Lung (tissue), 12 donors: ENCODE results near the gene BBX. TPM values are rescaled to one million over a fixed set of nuclear protein-coding genes. Genes with fewer than 3 reads are reported as not detected.
A peak's percentile ranks its signal among the peaks of the same experiment; 100 is the strongest.

ENCODE experiments used
- ATAC-seq: fragments of 200-7000 bp; cut with Tn5 transposase; one replicate; pipeline ENCODE4 v1.9.1; 2020; ENCODE audit warnings: moderate number of reproducible peaks; ENCODE audit not compliant: insufficient read depth, low FRiP score
- DNase-seq, 3 donors: peaks; one replicate each; pipeline ENCODE4 v3.0.0-alpha.2; 2013 to 2017
- H3K27ac ChIP-seq, 2 donors: one replicate each; pipeline ENCODE4 v1.5.1; 2013; ENCODE audit warnings: mild to moderate bottlenecking in 2 of 2, moderate library complexity in 2 of 2, control low read depth in 1 of 2, inconsistent platforms in 1 of 2, low read depth in 1 of 2, low read length in 1 of 2
- H3K27me3 ChIP-seq, 3 donors: one replicate each; pipeline ENCODE4 v1.5.1; 2013; ENCODE audit warnings: low read length in 2 of 3; ENCODE audit not compliant: control insufficient read depth in 3 of 3, insufficient read depth in 3 of 3
- H3K36me3 ChIP-seq, 4 donors: one replicate each; pipeline ENCODE4 v1.5.1; 2013; ENCODE audit warnings: low read length in 4 of 4, mild to moderate bottlenecking in 1 of 4, moderate library complexity in 1 of 4; ENCODE audit not compliant: control insufficient read depth in 4 of 4, insufficient read depth in 4 of 4
- H3K4me1 ChIP-seq, 5 donors: one replicate each; pipeline ENCODE4 v1.5.1; 2013; ENCODE audit warnings: low read length in 5 of 5, mild to moderate bottlenecking in 2 of 5, moderate library complexity in 1 of 5; ENCODE audit not compliant: control insufficient read depth in 5 of 5, insufficient read depth in 5 of 5
- H3K4me3 ChIP-seq: one replicate; pipeline ENCODE4 v1.5.1; 2013; ENCODE audit warnings: mild to moderate bottlenecking, control low read depth, moderate library complexity
- H3K9ac ChIP-seq, 2 donors: one replicate each; pipeline ENCODE4 v1.5.1; 2013; ENCODE audit warnings: low read length in 2 of 2, control low read depth in 1 of 2; ENCODE audit not compliant: insufficient read depth in 1 of 2
- H3K9me3 ChIP-seq, 4 donors: one replicate each; pipeline ENCODE4 v1.5.1; 2013; ENCODE audit warnings: low read length in 3 of 4, mild to moderate bottlenecking in 1 of 4, moderate library complexity in 1 of 4; ENCODE audit not compliant: control insufficient read depth in 4 of 4, insufficient read depth in 3 of 4
- CTCF ChIP-seq: IDR thresholded peaks from 2 replicates; pipeline ENCODE4 v1.5.1; 2012; ENCODE audit warnings: mild to moderate bottlenecking; ENCODE audit errors: control extremely low read depth, extremely low read depth
- WGBS, 2 donors: extraction: QIAGEN DNeasy Blood & Tissue Kit; methylation state at CpG; one replicate each; pipeline ENCODE4 v1.1.7; 2013; 5-methylcytosine and 5-hydroxymethylcytosine counted together
- polyA plus RNA-seq, 2 donors: library from polyadenylated mRNA; stranded (reverse); fragments of 200-250 nt; gene quantifications; one replicate each; pipeline ENCODE4 v1.2.1, GENCODE V29; 2013
- total RNA-seq, 2 donors: library from RNA; depleted of rRNA in 1 of 2; stranded (reverse); fragments of >200 nt in 1 of 2; gene quantifications; one replicate each; pipeline ENCODE4 v1.2.1, GENCODE V29; 2014 to 2021
- donor health status: control.
- donor health status: control.
- donor health status: Bipolar disorder and iron deficiency.
- donor health status: healthy.
- donor health status: DM: yes; HTN: yes; CAD: no.

BBX gene
- total and polyA plus RNA-seq, 4 donors = 6.3 to 93.3 (median 25.1) TPM

- H3K9me3 ChIP-seq = no peaks in the 10 kb centered on the region
- TF ChIP-seq CTCF = no peak
- peaks cover 0 to 3% (median 2%) of the 10 kb centered on the region in 5 donors for H3K4me1 ChIP-seq
- no peak overlapping the region for H3K4me3 ChIP-seq
- 60 to 62% methylated on average over 2 of the region's 2 CpGs for WGBS, 2 donors
- no peak overlapping the region for H3K27ac ChIP-seq
- no peak overlapping the region for H3K9ac ChIP-seq
- H3K36me3 ChIP-seq = no peaks in the 10 kb centered on the region
- DNase-seq = peak in 1 of 3 donors; percentile 29
- no peaks in the 10 kb centered on the region for H3K27me3 ChIP-seq
- ATAC-seq = no peak
Measured at GRCh38 chr3:107578091-107578490, 55.3 kb downstream of the BBX start.

DNA sequence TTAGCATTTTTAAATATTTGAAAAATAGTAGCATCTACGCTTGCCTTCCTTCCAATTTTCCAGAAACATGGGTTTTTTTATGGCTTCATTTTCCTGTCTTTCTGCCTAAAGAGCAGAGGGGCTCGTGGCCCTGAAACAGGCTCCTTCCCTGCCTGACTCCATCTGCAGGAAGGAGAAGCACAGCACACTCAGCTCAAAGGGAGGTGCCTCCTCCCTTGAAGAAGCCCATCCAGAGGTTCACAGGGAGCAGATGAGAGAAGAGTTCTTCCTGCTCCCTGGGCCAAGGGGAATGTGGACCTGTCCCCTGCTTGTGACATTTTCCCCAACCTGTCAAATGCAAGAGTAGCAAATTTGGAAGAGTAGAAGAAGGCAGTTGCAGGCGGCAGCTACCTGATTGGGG lies 55.8 kb downstream of the BBX start:
- Histone ChIP-seq H3K36me3 (no peaks in the 10 kb centered on the region), H3K4me1 (peaks cover 0 to 6% (median 2%) of the 10 kb centered on the region in 5 donors), H3K9me3 (no peaks in the 10 kb centered on the region), H3K27ac (no peak overlapping the region), H3K4me3 (no peak overlapping the region), H3K27me3 (no peaks in the 10 kb centered on the region), H3K9ac (no peak overlapping the region)
- TF ChIP-seq CTCF = no peak
- no peak for ATAC-seq
- no peak for DNase-seq
- 93% methylated on average over 3 of the region's 3 CpGs for WGBS, 2 donors

GRCh38 chr3:107579371-107579770 lies 56.6 kb downstream of the BBX start:
- DNase-seq = no peak
- WGBS, 2 donors = 89 to 91% methylated on average over 4 of the region's 4 CpGs
- Histone ChIP-seq H3K27ac (no peak overlapping the region), H3K4me3 (no peak overlapping the region), H3K9ac (no peak overlapping the region), H3K9me3 (no peaks in the 10 kb centered on the region), H3K36me3 (no peaks in the 10 kb centered on the region), H3K27me3 (no peaks in the 10 kb centered on the region), H3K4me1 (peaks cover 0 to 6% (median 2%) of the 10 kb centered on the region in 5 donors)
- ATAC-seq = no peak
- TF ChIP-seq CTCF = no peak

GRCh38 chr3:107581230-107581629 lies 58.5 kb downstream of the BBX start:
- H3K27me3 ChIP-seq = no peaks in the 10 kb centered on the region
- H3K27ac ChIP-seq = no peak overlapping the region
- WGBS, 2 donors = 58 to 64% methylated on average over 1 of the region's 1 CpG
- no peak overlapping the region for H3K4me3 ChIP-seq
- H3K9me3 ChIP-seq = no peaks in the 10 kb centered on the region
- peaks cover 0 to 6% (median 2%) of the 10 kb centered on the region in 5 donors for H3K4me1 ChIP-seq
- ATAC-seq (no peak), DNase-seq (no peak)
- H3K9ac ChIP-seq = no peak overlapping the region
- TF ChIP-seq CTCF = no peak
- H3K36me3 ChIP-seq = no peaks in the 10 kb centered on the region
